OCI-LY3 (cell line): Measurements from ENCODE around the gene HSD17B10.
"Not testable (repeated sequence)": the region's sequence is repeated elsewhere in the genome, so short reads cannot be mapped to it uniquely, and the experiment has no call there.

Experiments
- H2AFZ ChIP-seq: fragments of 200-600, 300-600 bp; shearing (Covaris generic); 2 replicates; pipeline ENCODE4 v1.6.0; 2014; ENCODE audit warnings: antibody characterized with exemption, low read depth, low read length
- H3K27ac ChIP-seq: fragments of 200-600, 300-600 bp; sonication (generic); 2 replicates; pipeline ENCODE4 v1.5.1; 2014; ENCODE audit warnings: mild to moderate bottlenecking, low read length, moderate library complexity, mixed read lengths
- H3K27me3 ChIP-seq: fragments of 200-600, 300-600 bp; sonication (generic); 2 replicates; pipeline ENCODE4 v1.6.1; 2014; ENCODE audit warnings: low read depth, low read length, mixed read lengths
- H3K36me3 ChIP-seq: fragments of 200-600, 300-600 bp; sonication (generic); replicated peaks from 2 replicates; pipeline ENCODE3; 2014; ENCODE audit warnings: low read depth, low read length, mixed read lengths
- H3K4me1 ChIP-seq: fragments of 300-600, 200-600 bp; sonication (generic); 2 replicates; pipeline ENCODE4 v1.6.1; 2014; ENCODE audit warnings: low read length, mixed read lengths
- H3K4me2 ChIP-seq: fragments of 200-600, 300-600 bp; sonication (generic); 2 replicates; pipeline ENCODE4 v1.6.1; 2014; ENCODE audit warnings: low read length, mixed read lengths
- H3K4me3 ChIP-seq: fragments of 300-600, 200-600 bp; sonication (generic); 2 replicates; pipeline ENCODE4 v1.5.1; 2014; ENCODE audit warnings: antibody characterized with exemption, mild to moderate bottlenecking, low read length, moderate library complexity
- H3K79me2 ChIP-seq: fragments of 300-600, 200-600 bp; shearing (Covaris generic); 2 replicates; pipeline ENCODE4 v1.6.1; 2014; ENCODE audit warnings: mild to moderate bottlenecking, low read length, mixed read lengths
- H3K9ac ChIP-seq: fragments of 300-600, 200-600 bp; shearing (Covaris generic); 2 replicates; pipeline ENCODE4 v1.6.0; 2014; ENCODE audit warnings: mild to moderate bottlenecking, low read length, moderate library complexity
- H3K9me3 ChIP-seq: fragments of 200-600, 300-600 bp; shearing (Covaris generic); 2 replicates; pipeline ENCODE4 v1.6.1; 2014; ENCODE audit warnings: low read length, mixed read lengths; ENCODE audit not compliant: insufficient read depth
- H4K20me1 ChIP-seq: fragments of 200-600, 300-600 bp; sonication (generic); 2 replicates; pipeline ENCODE4 v1.6.1; 2016; ENCODE audit warnings: low read length, mixed read lengths; ENCODE audit not compliant: insufficient read depth
- CTCF ChIP-seq: fragments of 200-600, 300-600 bp; sonication (generic); IDR thresholded peaks from 2 replicates; pipeline ENCODE4 v1.5.1; 2014; ENCODE audit warnings: antibody characterized with exemption, low read length, low read depth
- EZH2phosphoT487 ChIP-seq: fragments of 200-600 bp; shearing (Covaris generic); IDR thresholded peaks from 2 replicates; pipeline ENCODE4 v1.6.1; 2018; ENCODE audit warnings: antibody characterized with exemption, mixed run types, low read depth

HSD17B10 gene

GRCh38 chrX:53479301-53479700, 45.1 kb upstream of the HSD17B10 start:
- Histone ChIP-seq H4K20me1 (no peaks in the 10 kb centered on the region), H3K9ac (no peak overlapping the region), H3K4me1 (peaks cover 12% of the 10 kb centered on the region), H3K4me2 (no peak overlapping the region), H2AFZ (no peak overlapping the region), H3K27ac (no peak overlapping the region), H3K4me3 (no peak overlapping the region), H3K79me2 (no peaks in the 10 kb centered on the region), H3K36me3 (no peaks in the 10 kb centered on the region), H3K27me3 (no peaks in the 10 kb centered on the region), H3K9me3 (no peaks in the 10 kb centered on the region)
- TF ChIP-seq CTCF (no peak), EZH2phosphoT487 (no peak)

GRCh38 chrX:53476371-53476770, 42.2 kb upstream of the HSD17B10 start:
- no peak overlapping the region for H3K4me2 ChIP-seq
- peaks cover 6% of the 10 kb centered on the region; the same call in 1 of the 2 replicates for H3K4me1 ChIP-seq
- H3K27me3 ChIP-seq = no peaks in the 10 kb centered on the region
- no peak for TF ChIP-seq CTCF
- H3K36me3 ChIP-seq = no peaks in the 10 kb centered on the region
- no peaks in the 10 kb centered on the region for H3K9me3 ChIP-seq
- no peak overlapping the region for H3K27ac ChIP-seq
- no peaks in the 10 kb centered on the region for H3K79me2 ChIP-seq
- no peak overlapping the region for H3K4me3 ChIP-seq
- no peaks in the 10 kb centered on the region for H4K20me1 ChIP-seq
- no peak overlapping the region for H3K9ac ChIP-seq
- no peak overlapping the region for H2AFZ ChIP-seq

- no peak overlapping the region for H2AFZ ChIP-seq
- no peak overlapping the region for H3K9ac ChIP-seq
- no peaks in the 10 kb centered on the region for H4K20me1 ChIP-seq
- no peak overlapping the region for H3K4me2 ChIP-seq
- no peak overlapping the region for H3K4me3 ChIP-seq
- TF ChIP-seq EZH2phosphoT487 (no peak), CTCF (no peak)
- H3K27me3 ChIP-seq = no peaks in the 10 kb centered on the region
- H3K79me2 ChIP-seq = no peaks in the 10 kb centered on the region
- H3K4me1 ChIP-seq = peaks cover 4% of the 10 kb centered on the region; the same call in 1 of the 2 replicates
- no peaks in the 10 kb centered on the region for H3K36me3 ChIP-seq
- no peaks in the 10 kb centered on the region for H3K9me3 ChIP-seq
- H3K27ac ChIP-seq = no peak overlapping the region
These were observed 40.5 kb upstream of the HSD17B10 start for GRCh38 chrX:53474707-53475106.

- Histone ChIP-seq H3K79me2 (no peaks in the 10 kb centered on the region), H3K9me3 (no peaks in the 10 kb centered on the region), H2AFZ (no peak overlapping the region), H3K27me3 (no peaks in the 10 kb centered on the region), H3K9ac (no peak overlapping the region), H3K27ac (no peak overlapping the region), H3K4me1 (peaks cover 4% of the 10 kb centered on the region; the same call in 1 of the 2 replicates), H3K4me3 (no peak overlapping the region), H3K4me2 (no peak overlapping the region), H4K20me1 (no peaks in the 10 kb centered on the region), H3K36me3 (no peaks in the 10 kb centered on the region)
- TF ChIP-seq EZH2phosphoT487 (no peak), CTCF (no peak)
These were observed 37.2 kb upstream of the HSD17B10 start for GRCh38 chrX:53471346-53471745.

GRCh38 chrX:53468659-53469058, 34.5 kb upstream of the HSD17B10 start:
- not testable (repeated sequence) for H4K20me1 ChIP-seq, H3K4me1 ChIP-seq, H3K27ac ChIP-seq, H3K79me2 ChIP-seq, H3K4me3 ChIP-seq, H3K9ac ChIP-seq, H3K36me3 ChIP-seq, H3K9me3 ChIP-seq, H3K27me3 ChIP-seq, H2AFZ ChIP-seq, H3K4me2 ChIP-seq
